ENCODE results near the gene BLOC1S4. TPM values are rescaled to one million over a fixed set of nuclear protein-coding genes. Genes with fewer than 3 reads are reported as not detected.

BLOC1S4 gene
- total RNA-seq, 1 donor from 2014 or later = 21.4 TPM

DNA sequence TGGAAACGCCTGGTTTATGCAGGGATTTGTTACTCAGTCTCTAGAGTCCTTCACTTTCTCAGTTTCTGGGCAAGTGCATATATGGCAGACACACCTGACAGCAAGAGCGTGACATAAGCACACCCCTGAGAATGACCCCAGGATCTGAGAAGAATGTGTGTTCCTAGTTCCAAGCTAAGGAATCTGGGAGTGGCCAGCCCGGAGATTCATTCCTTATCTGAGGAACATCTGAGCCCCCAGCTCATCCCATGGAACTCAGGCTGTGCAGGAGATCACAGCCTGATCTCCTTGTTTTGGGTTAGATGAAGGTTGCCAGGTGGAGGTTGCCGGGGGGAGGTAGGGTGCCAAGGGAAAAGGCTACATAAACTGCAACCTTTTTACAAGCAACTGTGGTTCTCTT, 42.8 kb downstream of the BLOC1S4 start:
- no peaks in the 10 kb centered on the region for H3K36me3 ChIP-seq (ENCODE audit: control insufficient read depth, insufficient read depth, low read length)
- no peak for DNase-seq (ENCODE audit: low read depth)
- TF ChIP-seq, protein P1, sequence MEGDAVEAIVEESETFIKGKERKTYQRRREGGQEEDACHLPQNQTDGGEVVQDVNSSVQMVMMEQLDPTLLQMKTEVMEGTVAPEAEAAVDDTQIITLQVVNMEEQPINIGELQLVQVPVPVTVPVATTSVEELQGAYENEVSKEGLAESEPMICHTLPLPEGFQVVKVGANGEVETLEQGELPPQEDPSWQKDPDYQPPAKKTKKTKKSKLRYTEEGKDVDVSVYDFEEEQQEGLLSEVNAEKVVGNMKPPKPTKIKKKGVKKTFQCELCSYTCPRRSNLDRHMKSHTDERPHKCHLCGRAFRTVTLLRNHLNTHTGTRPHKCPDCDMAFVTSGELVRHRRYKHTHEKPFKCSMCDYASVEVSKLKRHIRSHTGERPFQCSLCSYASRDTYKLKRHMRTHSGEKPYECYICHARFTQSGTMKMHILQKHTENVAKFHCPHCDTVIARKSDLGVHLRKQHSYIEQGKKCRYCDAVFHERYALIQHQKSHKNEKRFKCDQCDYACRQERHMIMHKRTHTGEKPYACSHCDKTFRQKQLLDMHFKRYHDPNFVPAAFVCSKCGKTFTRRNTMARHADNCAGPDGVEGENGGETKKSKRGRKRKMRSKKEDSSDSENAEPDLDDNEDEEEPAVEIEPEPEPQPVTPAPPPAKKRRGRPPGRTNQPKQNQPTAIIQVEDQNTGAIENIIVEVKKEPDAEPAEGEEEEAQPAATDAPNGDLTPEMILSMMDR (IDR thresholded peaks at IDR 0.05; ENCODE audit: insufficient read depth, low read length, poor library complexity, severe bottlenecking) = no peak
- H3K4me3 ChIP-seq (ENCODE audit: low read depth, low read length) = no peak overlapping the region
- no peaks in the 10 kb centered on the region for H3K27me3 ChIP-seq (ENCODE audit: control insufficient read depth, insufficient read depth, low read length)

GRCh38 chr4:6760865-6761264, 44.9 kb downstream of the BLOC1S4 start:
- Histone ChIP-seq H3K27me3 (ENCODE audit: control insufficient read depth, insufficient read depth, low read length) (no peaks in the 10 kb centered on the region), H3K36me3 (ENCODE audit: control insufficient read depth, insufficient read depth, low read length) (no peaks in the 10 kb centered on the region), H3K4me3 (ENCODE audit: low read depth, low read length) (no peak overlapping the region)
- TF ChIP-seq, protein P1 (IDR thresholded peaks at IDR 0.05; ENCODE audit: insufficient read depth, low read length, poor library complexity, severe bottlenecking) = no peak
- DNase-seq (ENCODE audit: low read depth) = no peak

DNA sequence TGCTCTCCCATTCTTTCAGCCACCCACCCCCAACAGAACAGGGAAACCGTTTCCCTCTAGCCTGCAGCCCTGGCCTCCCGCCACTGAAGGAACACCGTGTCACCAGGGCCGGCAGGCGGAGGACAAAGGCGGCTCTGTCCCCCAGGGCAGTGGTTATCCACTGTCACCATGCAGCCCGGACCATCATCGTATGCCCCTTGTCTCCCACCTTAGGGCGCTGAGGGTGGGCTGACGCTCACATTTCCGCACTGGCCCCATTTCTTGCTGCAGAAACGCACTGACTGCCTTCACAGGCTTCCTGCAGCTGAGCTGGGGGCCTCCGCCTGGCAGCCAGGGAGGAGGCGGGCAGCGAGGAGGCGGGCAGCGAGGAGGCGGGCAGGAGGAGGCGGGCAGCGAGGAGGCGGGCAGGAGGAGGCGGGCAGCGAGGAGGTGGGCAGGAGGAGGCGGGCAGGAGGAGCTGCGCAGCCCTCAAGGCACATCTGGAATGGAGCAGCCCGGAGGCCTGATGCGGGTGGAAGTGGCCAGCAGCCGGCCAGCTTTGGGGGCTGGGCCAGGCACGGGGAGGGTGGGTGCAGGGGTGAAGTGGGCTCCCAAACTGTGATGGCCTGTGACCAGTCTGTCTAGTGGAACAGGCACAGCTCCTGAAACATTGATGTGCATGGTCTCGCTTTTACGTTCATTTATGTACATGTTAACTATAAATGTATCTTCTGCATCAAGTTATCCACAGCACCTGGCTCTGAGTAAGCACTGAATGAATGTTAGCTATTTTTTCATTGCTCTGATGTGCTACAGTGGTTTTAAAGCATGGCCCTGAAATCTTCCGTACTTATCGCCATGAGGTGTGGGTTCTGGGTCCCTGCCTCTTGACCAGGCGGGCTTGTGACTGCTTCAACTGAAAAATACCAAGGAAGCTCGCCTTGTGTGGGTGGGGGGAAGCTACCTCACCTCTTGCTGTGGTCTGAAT, 46.0 kb downstream of the BLOC1S4 start:
- TF ChIP-seq, protein P1 (IDR thresholded peaks at IDR 0.05; ENCODE audit: insufficient read depth, low read length, poor library complexity, severe bottlenecking) = no peak
- no peaks in the 10 kb centered on the region for H3K27me3 ChIP-seq (ENCODE audit: control insufficient read depth, insufficient read depth, low read length)
- H3K36me3 ChIP-seq (ENCODE audit: control insufficient read depth, insufficient read depth, low read length) = no peaks in the 10 kb centered on the region
- H3K4me3 ChIP-seq (ENCODE audit: low read depth, low read length) = no peak overlapping the region
- no peak for DNase-seq (ENCODE audit: low read depth)

DNA sequence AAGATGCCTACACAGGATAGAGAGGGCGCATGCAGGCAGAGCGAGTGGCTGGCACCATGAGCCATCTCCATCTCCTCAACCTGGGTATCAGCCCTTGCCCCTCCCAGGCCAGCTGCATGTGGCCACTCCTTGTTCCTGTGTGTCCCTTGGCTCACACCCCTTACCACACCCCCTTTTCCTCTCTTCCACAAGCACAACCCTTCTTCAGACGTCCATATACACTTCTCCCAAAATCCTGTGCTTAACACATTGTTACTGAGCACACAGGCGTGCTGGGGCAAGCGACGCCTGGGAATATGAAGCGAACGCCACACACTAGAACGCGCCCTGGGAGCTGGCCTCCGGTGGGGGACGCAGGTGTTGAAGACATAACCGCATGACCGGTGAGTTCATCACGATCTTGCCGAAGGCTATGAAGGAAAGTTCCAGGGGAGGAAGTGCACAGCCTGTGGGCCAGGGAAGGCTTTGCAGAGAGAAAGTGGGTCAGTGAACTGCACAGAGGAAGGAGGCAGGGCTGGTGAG, 47.4 kb downstream of the BLOC1S4 start:
- no peaks in the 10 kb centered on the region for H3K27me3 ChIP-seq (ENCODE audit: control insufficient read depth, insufficient read depth, low read length)
- DNase-seq (ENCODE audit: low read depth) = no peak
- no peak overlapping the region for H3K4me3 ChIP-seq (ENCODE audit: low read depth, low read length)
- H3K36me3 ChIP-seq (ENCODE audit: control insufficient read depth, insufficient read depth, low read length) = no peaks in the 10 kb centered on the region
- TF ChIP-seq, protein P1 (IDR thresholded peaks at IDR 0.05; ENCODE audit: insufficient read depth, low read length, poor library complexity, severe bottlenecking) = peak; percentile 11

- DNase-seq (ENCODE audit: low read depth) = no peak
- Histone ChIP-seq H3K36me3 (ENCODE audit: control insufficient read depth, insufficient read depth, low read length) (no peaks in the 10 kb centered on the region), H3K27me3 (ENCODE audit: control insufficient read depth, insufficient read depth, low read length) (no peaks in the 10 kb centered on the region), H3K4me3 (ENCODE audit: low read depth, low read length) (no peak overlapping the region)
- TF ChIP-seq, protein P1 (IDR thresholded peaks at IDR 0.05; ENCODE audit: insufficient read depth, low read length, poor library complexity, severe bottlenecking) = no peak
Observed at GRCh38 chr4:6764976-6765620, 49.1 kb downstream of the BLOC1S4 start.

All from kidney epithelial cell (primary cell).